GM19328 (cell line): Measurements from ENCODE around the gene PRDM13.
A peak's percentile ranks its signal among the peaks of the same experiment; 100 is the strongest.

Source experiments
- ATAC-seq: cut with Tn5 transposase; IDR thresholded peaks from one replicate; pipeline ENCODE4 v1.9.1; 2021; ENCODE audit warnings: mild to moderate bottlenecking, moderate library complexity; ENCODE audit not compliant: unreplicated experiment

The PRDM13 gene

GRCh38 chr6:99603421-99604165 lies 3.0 kb upstream of the PRDM13 start:
- ATAC-seq: no peak

- ATAC-seq: no peak
Observed at GRCh38 chr6:99604166-99605073, 2.2 kb upstream of the PRDM13 start.

DNA sequence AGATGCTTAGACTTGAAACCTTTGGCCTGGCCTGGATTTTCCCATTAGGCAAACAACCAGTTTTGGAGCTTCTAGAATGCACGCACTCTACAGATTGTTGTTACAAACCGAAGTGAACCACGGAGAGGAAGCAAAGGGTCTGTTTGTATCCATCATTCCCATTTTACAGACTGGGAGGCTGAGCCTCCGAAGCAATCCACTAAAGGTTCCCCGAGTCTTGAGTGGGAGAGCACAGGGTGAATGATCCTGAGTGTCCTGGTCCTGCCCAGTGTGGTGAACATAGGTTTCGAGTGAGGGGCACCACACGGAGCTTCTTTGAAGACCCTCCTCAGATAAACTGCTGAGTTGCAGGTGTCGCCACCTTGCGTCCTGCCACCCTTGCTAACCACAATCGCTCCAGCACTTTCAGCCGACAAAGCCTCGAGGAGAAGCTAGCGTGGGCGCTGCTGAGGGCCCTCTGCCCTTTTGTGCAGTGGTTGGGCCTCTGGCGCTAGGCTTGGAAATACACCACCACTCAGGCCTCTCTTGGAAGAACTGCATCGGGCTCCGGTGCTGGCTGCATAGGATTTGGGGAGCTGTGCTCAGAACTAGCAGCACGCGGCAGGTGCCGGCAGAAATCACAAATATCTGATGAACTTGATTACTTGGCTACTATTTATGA lies 1.4 kb upstream of the PRDM13 start:
- no peak for ATAC-seq

DNA sequence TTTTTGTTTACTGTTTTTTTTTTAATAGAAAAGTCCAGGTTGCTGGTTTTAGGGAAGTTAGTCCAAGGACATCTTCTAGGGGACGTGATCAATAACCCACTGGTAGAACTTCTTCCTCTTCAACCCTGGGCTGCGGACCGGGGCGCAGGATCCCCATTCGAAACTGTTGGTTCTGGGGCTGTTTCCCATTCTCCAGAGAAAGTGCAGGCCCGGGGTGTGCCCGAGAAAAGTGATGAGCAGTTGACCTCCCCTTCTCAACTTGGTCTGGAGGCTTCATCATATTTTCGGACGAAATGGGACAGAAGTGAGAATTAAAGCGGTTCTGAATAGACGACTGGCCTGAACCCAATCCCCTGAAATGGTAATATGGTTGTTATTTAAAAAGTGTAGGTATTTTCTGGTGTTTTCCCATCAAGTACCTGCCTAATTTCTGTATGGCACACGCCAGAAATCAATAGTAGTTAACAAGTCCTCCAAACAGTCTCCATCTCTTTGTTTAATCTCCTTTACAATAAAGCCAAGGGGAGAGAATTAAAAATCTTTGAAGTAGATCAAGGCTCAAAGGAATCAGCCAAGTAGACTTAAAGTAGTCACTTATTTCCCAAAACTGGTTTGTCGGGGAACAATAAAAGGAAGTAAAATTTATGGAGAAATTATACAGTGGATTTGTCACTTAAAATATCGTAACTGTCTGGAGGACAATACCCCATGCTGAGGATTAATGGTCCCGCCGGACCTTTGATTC lies 550 bp upstream of the PRDM13 start:
- ATAC-seq: no peak

DNA sequence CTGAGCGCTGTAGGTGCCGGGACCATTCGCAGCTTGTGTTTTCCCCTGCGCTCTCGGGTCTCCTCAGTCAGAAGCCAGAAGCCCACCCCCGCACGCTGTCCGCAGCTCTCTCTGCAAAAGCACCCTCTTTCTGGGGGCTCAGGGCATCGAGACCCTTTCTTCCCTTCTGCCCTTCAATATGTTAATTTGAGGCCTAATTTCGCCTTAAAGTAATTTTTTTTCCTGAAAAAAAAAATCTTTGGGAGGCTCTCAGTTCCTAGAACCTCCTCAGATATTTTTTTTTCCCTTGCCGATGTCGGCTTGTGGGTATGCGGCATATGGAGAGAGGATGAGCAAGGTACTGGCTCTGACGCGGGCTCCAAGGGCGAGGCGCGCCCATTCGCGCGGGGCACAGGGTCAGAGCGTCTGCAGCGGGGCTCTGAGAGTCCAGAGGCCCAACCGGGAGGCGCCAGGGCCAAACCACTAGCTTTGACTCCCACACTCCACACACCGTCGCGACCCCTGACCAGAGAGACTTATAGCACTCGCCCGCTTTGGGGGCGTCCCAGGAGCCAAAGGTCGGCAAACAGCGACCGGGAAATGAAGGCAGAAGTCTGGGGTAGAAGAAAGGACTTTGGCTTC lies 893 bp downstream of the PRDM13 start:
- no peak for ATAC-seq

DNA sequence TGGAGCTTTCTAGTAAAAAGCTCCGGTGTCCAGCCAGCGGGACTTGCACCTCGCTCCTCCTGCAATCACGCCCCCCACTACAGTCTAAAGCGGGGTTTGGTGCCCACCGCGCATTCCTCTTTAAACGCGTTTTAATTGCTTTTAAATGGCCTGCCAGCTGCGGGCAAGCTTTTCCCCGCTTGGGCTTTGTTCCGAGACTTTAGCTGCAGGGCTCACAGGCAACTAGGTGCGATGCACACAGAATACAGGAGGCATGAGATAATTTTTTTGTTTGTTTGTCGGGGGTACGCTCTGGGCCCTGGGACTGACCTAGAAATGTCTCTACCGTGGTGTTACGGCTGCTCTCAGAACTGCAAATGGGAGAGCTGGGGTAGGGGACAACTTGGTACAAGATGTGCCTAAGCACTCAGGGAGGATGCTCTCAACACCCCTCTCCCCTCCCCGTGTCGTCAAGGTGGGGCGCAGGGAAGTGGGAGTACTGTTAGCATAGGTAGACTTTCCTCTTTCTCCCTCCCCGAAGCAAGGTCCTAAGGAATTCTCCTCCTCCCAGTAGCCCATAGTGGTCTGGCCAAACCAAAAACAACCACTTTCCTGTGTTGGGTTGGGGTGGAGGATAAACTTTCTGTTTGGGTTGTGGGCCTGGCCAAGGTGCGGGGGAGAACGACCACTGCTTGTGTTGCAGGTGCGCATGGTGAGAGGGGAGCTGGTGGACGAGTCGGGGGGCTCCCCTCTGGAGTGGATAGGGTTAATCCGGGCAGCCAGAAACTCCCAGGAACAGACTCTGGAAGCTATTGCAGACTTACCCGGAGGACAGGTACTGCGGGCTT lies 1.6 kb downstream of the PRDM13 start:
- no peak for ATAC-seq

- ATAC-seq: no peak
Observed at GRCh38 chr6:99608886-99609482, 2.4 kb downstream of the PRDM13 start.

DNA sequence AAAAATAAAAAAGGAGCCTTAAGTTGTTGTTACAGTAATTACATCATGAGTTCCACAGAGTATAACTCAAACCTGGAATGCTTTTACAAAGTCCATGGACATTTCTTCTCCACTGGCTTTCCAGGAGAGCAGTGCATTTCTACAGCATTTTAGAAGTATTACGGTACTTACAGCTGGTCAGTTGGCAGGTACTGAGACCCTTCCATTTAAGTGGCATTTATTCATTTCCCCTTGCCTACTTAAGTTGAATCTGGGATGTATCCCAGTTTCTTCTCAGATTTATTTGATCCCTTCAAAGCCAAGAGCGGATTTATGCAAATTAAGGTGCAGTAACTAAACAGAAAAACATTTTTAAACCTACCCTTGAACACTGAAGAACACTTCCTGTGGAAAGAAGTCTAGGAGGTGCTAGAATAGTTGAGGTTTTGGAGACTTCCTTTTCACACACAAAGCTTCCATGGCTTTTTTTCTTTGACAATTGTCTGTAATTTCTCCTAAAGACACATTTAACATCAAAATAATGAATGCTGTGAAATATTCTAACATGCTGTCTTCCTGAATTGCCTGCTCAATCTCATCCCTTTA lies 3.4 kb downstream of the PRDM13 start:
- no peak for ATAC-seq

DNA sequence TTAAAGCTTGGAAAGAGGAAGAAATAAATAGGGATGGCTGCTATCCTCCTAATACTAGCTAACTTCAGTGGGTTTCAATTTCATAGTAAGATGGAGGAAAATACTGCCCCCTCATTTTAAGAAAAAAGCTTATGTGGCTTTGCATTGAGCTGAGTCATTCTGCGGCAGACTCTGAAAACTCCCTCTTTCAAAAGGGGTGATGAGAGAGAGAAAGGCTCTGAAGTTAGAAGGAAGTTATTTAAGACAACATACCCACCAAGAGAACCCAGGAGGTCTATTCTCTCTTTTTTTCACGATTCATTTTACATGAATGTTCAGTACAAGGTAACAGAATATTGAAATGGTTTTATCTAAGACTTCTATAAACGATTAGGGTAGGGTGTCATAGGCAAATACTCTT lies 4.5 kb downstream of the PRDM13 start:
- ATAC-seq: peak; percentile 36

DNA sequence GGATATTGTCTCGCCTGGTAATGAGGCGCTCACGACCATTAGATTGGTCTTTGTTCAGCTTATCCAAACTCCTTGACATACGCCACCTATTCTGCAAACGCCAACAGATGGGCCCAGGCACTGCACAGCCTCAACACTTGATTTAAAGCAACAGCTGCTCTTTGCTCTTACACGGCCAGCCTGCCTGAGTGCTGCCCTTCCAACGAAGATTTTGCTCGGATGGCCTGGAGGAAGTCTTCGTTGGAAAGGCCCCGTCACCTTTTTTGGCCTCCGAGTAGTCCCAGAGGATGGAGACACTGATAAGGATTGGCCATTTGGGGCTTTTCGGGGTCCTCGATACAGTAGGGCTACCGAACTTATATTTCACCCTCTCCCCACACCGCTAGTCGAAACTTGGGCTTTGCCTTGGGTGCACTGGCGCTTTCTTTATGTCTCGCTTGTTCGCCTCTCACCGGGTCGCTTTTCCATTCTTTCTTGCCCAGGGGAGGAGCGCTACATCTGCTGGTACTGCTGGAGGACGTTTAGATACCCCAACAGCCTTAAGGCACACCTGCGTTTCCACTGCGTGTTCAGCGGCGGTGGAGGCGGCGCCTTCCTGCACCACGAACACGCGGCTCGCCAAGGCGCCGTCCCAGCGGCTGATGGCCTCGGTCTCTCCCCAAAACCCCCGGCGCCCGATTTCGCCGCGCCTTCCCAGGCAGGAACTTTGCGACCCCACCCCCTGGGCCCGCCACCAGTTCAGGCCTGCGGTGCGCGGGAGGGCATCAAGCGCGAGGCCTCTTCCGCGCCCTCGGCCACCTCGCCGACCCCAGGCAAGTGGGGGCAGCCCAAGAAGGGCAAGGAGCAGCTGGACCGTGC lies 6.1 kb downstream of the PRDM13 start:
- ATAC-seq: no peak

DNA sequence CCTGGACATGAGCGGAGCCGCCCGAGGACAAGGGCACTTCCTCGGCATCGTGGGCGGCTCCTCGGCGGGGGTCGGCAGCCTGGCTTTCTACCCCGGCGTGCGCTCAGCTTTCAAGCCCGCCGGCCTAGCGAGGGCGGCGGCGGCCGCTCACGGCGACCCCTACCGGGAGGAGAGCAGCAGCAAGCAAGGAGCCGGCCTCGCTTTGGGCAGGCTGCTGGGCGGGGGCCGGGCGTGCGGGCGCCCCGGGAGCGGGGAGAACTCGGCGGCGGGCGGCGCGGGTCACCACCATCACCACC lies 6.7 kb downstream of the PRDM13 start:
- ATAC-seq: peak; percentile 50

- peak; percentile 48 for ATAC-seq
Observed at GRCh38 chr6:99613705-99614429, 7.2 kb downstream of the PRDM13 start.

DNA sequence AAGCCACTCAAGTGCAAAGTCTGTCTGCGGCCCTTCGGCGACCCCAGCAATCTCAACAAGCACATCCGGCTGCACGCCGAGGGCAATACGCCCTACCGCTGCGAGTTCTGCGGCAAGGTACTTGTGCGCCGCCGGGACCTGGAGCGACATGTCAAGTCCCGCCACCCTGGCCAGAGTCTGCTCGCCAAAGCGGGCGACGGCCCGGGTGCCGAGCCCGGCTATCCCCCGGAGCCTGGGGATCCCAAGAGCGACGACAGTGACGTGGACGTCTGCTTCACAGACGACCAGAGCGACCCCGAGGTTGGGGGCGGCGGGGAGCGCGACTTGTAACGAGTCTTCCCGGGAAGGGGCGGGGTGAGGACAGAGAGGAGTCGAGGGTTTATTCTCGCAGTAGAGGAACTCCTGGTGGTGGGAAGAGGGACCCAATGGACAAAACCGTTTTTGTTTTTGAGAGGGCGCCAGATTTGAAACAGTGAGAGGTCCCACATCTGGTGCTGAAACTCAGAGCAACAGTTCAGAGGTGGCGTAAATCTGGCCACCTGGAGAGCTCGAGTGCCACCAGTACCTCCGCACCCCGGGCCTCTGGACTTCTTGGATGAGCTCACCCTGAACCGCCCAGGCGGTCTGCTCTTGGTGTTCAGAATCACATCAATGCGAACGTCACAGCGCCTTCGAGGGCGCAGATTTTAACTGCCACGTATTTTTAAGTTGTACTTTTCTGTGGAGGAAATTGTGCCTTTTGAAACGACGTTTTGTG lies 8.0 kb downstream of the PRDM13 start:
- ATAC-seq: peak; percentile 32

- no peak for ATAC-seq
Observed at GRCh38 chr6:99617131-99617530, 10.5 kb downstream of the PRDM13 start.

GRCh38 chr6:99618649-99619408 lies 12.2 kb downstream of the PRDM13 start:
- ATAC-seq: no peak

- no peak for ATAC-seq
Observed at GRCh38 chr6:99619409-99619762, 12.8 kb downstream of the PRDM13 start.
